ENCODE results near the gene PLEKHO1.

PLEKHO1 gene, protein sequence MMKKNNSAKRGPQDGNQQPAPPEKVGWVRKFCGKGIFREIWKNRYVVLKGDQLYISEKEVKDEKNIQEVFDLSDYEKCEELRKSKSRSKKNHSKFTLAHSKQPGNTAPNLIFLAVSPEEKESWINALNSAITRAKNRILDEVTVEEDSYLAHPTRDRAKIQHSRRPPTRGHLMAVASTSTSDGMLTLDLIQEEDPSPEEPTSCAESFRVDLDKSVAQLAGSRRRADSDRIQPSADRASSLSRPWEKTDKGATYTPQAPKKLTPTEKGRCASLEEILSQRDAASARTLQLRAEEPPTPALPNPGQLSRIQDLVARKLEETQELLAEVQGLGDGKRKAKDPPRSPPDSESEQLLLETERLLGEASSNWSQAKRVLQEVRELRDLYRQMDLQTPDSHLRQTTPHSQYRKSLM

DNA sequence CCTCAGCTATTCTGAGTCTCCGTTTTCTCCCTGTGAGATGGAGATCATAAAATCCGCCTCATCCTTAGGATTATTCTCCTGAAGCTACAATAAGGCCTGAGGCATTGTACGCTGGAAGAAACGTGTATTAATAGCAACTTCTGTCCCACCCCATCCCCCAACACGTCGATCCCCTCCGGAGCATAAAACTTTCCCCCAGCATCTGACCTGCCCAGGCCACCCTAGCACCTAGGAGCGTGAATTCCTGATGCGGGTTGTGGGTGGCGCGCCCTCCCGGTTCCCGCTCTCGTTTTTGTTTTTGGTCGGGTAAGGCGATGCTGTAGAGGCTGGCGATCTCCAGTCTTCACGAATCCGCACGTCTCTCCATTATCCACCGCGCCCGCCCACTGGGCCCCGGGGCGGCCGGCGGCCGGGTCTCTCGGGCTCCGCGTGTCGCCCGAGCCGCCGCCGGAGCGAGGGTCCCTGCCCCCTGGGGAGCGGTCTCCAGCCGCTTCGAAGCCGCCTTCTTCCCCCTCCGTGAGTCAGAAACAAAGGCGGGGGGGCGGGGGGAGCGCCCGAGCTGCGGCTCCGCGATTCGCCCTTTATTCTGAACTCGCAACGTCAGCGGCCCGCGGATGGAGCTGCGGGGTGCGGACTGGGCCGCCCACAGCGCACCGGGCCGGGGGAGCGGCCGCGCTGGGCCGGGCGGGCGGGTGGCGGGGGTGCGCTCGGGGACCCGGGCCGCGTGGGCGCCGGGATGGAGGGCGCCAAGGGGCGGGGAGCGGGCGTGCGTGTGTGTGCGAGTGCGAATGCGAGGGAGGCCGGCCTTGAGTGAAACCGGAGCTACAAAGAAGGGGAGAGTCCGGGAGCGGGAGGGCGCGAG, at the start of gene PLEKHO1:
TSS of gene PLEKHO1 (plus strand) at position 646 of the 862 bp plus-strand sequence. CDS start 342 bp downstream, outside the sequence.
- H3K4me3 ChIP-seq (ENCODE audit: control insufficient read depth, low read depth, low read length), result peak within 1 kb of the TSS; percentile 62
- DNase-seq (ENCODE audit: low read depth), result peak; percentile 29
- TF ChIP-seq, protein P1, sequence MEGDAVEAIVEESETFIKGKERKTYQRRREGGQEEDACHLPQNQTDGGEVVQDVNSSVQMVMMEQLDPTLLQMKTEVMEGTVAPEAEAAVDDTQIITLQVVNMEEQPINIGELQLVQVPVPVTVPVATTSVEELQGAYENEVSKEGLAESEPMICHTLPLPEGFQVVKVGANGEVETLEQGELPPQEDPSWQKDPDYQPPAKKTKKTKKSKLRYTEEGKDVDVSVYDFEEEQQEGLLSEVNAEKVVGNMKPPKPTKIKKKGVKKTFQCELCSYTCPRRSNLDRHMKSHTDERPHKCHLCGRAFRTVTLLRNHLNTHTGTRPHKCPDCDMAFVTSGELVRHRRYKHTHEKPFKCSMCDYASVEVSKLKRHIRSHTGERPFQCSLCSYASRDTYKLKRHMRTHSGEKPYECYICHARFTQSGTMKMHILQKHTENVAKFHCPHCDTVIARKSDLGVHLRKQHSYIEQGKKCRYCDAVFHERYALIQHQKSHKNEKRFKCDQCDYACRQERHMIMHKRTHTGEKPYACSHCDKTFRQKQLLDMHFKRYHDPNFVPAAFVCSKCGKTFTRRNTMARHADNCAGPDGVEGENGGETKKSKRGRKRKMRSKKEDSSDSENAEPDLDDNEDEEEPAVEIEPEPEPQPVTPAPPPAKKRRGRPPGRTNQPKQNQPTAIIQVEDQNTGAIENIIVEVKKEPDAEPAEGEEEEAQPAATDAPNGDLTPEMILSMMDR (IDR thresholded peaks at IDR 0.05; ENCODE audit: control insufficient read depth, insufficient read depth, low read depth, low read length, missing control alignments), result no peak

DNA sequence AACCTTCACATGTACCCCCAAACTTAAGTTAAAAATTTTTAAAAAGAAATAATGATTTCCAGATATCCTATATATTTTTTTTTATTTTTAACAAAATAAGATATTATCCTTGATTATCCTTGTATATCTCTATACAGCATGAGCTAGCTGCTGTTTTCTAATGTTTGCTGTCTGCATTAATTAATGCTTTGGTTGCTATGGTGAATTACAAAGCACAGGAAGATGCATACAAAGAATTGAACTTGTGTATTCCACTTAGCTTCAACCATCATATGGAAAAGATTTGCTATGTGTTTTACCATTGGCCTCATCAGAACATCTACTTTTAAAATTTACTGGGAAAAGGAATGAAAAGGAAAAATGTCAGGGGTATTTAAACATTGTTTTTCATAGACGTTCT, 46.7 kb upstream of the PLEKHO1 start:
- no peak overlapping the region for H3K4me3 ChIP-seq (ENCODE audit: control insufficient read depth, low read depth, low read length)
- no peak for DNase-seq (ENCODE audit: low read depth)
- TF ChIP-seq, protein P1 (IDR thresholded peaks at IDR 0.05; ENCODE audit: control insufficient read depth, insufficient read depth, low read depth, low read length, missing control alignments), result no peak

DNA sequence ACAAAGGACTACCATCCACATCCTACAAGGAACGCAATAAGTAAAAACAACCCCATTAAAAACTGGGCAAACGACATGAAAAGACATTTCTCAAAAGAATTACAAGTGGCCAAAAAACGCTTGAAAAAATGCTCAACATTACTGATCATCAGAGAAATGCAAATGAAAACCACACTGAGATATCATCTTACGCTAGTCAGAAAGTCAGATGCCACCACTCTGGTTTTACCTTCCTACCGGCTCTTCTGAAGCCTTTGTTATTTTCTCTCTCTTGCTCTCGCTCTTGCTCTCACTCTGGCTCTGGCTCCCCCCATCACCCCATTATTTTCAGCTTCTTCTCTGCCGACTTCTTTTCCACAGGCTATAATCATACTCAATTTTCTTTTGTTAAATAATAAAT, 43.4 kb upstream of the PLEKHO1 start:
- H3K4me3 ChIP-seq (ENCODE audit: control insufficient read depth, low read depth, low read length), result no peak overlapping the region
- TF ChIP-seq, protein P1 (IDR thresholded peaks at IDR 0.05; ENCODE audit: control insufficient read depth, insufficient read depth, low read depth, low read length, missing control alignments), result no peak
- no peak for DNase-seq (ENCODE audit: low read depth)

DNA sequence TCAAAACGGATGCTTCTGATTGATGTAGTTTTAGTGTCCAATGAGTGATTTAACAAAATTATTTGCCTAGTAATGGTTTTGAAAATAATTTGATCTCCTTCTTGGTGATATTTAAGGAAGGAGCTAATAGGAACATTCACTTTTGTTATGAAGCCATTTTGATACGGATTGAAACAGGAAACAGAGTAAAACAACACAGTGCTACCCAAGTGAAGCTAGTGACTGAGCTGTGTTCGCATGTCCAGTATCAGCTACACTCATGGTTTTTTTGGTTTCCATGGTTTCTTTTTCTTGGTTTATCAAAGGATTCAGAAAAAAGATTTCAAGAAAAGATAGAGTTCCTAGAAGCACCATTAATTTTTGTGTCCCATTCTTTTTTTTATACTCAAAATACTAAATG, 40.1 kb upstream of the PLEKHO1 start:
- DNase-seq (ENCODE audit: low read depth), result no peak
- H3K4me3 ChIP-seq (ENCODE audit: control insufficient read depth, low read depth, low read length), result no peak overlapping the region
- TF ChIP-seq, protein P1 (IDR thresholded peaks at IDR 0.05; ENCODE audit: control insufficient read depth, insufficient read depth, low read depth, low read length, missing control alignments), result no peak

DNA sequence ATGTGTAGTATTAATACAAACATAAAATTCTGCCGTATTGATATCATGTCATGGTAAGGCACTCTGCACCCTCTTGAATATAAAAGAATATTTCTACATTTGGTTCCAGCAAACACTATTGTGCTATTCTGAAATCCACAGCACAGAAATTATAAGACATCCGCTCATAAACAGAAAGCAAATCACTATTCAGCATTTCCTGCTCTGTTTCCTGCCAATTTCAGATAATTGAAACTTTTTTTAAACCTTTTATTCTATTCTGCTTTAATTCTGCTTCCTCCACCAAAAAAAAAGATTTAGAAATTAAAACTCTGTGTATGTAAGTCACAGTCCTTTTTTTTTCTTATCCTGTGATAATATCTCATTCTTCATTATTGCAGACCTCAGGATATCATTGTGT, 39.6 kb upstream of the PLEKHO1 start:
- no peak overlapping the region for H3K4me3 ChIP-seq (ENCODE audit: control insufficient read depth, low read depth, low read length)
- TF ChIP-seq, protein P1 (IDR thresholded peaks at IDR 0.05; ENCODE audit: control insufficient read depth, insufficient read depth, low read depth, low read length, missing control alignments), result no peak
- DNase-seq (ENCODE audit: low read depth), result no peak

DNA sequence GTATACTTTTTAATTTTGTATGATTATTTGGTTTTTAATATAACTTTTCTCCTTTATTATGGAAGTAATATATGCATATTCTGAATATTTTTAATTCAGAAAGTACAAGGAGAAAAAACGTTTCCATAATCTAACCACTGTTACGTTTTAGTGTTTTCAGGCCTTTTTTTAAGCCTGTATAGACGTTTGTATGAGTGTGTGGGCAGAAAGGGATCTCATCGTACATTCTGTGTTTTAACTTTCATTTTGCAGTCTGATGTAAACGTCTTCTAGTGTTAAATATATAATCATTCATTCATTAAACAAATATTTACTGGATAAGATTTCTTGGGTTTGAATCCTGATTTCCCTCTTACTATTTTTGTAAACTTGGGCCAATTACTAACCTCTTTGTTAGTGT, 38.0 kb upstream of the PLEKHO1 start:
- TF ChIP-seq, protein P1 (IDR thresholded peaks at IDR 0.05; ENCODE audit: control insufficient read depth, insufficient read depth, low read depth, low read length, missing control alignments), result no peak
- H3K4me3 ChIP-seq (ENCODE audit: control insufficient read depth, low read depth, low read length), result no peak overlapping the region
- no peak for DNase-seq (ENCODE audit: low read depth)
